Thyroid gland (tissue), 4 donors: Measurements from ENCODE around the gene CACYBP.

Experiments used
- CTCF ChIP-seq, 6 experiments: fragments of 200-600 bp in 3 of 6; fragments of 450-650 bp in 3 of 6; sonication (generic) in 3 of 6; IDR thresholded peaks; one replicate each; pipeline ENCODE4 v1.5.1; 2016 to 2019; ENCODE audit warnings: antibody characterized with exemption in 6 of 6, mild to moderate bottlenecking in 2 of 6, inconsistent platforms in 1 of 6, moderate library complexity in 1 of 6
- POLR2A ChIP-seq, 2 donors: fragments of 450-650 bp; IDR thresholded peaks; one replicate each; pipeline ENCODE4 v1.6.1; 2017; ENCODE audit warnings: antibody characterized with exemption in 2 of 2, mild to moderate bottlenecking in 2 of 2, moderate library complexity in 1 of 2

GRCh38 chr1:175042650-175043049, 42.9 kb downstream of the CACYBP start:
- TF ChIP-seq CTCF (IDR thresholded peaks at IDR 0.05) (no peak), POLR2A (IDR thresholded peaks at IDR 0.05) (no peak)
